Measurements from ENCODE around the gene CCNDBP1.
A peak's percentile ranks its signal among the peaks of the same experiment; 100 is the strongest.
"Not testable (repeated sequence)": the region's sequence is repeated elsewhere in the genome, so short reads cannot be mapped to it uniquely, and the experiment has no call there.

CCNDBP1 gene

GRCh38 chr15:43193710-43194109 is 8.5 kb downstream of the CCNDBP1 start:
- no peak for DNase-seq (ENCODE audit: low read depth, low spot score)

GRCh38 chr15:43194795-43195194 is 9.6 kb downstream of the CCNDBP1 start:
- DNase-seq (ENCODE audit: low read depth, low spot score): no peak

GRCh38 chr15:43196760-43197548 is 11.8 kb downstream of the CCNDBP1 start:
- no peak for DNase-seq (ENCODE audit: low read depth, low spot score)

GRCh38 chr15:43197773-43198172 is 12.6 kb downstream of the CCNDBP1 start:
- not testable (repeated sequence) for DNase-seq (ENCODE audit: low read depth, low spot score)

GRCh38 chr15:43198556-43198955 is 13.4 kb downstream of the CCNDBP1 start:
- DNase-seq (ENCODE audit: low read depth, low spot score): not testable (repeated sequence)

GRCh38 chr15:43198992-43199391 is 13.8 kb downstream of the CCNDBP1 start:
- DNase-seq (ENCODE audit: low read depth, low spot score): no peak

- no peak for DNase-seq (ENCODE audit: low read depth, low spot score)
Measured at GRCh38 chr15:43199945-43200488, 14.8 kb downstream of the CCNDBP1 start.

GRCh38 chr15:43204016-43204901 is 19.1 kb downstream of the CCNDBP1 start:
- peak; percentile 13 for DNase-seq (ENCODE audit: low read depth, low spot score)

GRCh38 chr15:43206054-43206453 is 20.9 kb downstream of the CCNDBP1 start:
- no peak for DNase-seq (ENCODE audit: low read depth, low spot score)

GRCh38 chr15:43207024-43207423 is 21.8 kb downstream of the CCNDBP1 start:
- no peak for DNase-seq (ENCODE audit: low read depth, low spot score)

GRCh38 chr15:43208052-43209002 is 23.1 kb downstream of the CCNDBP1 start:
- no peak for DNase-seq (ENCODE audit: low read depth, low spot score)

- no peak for DNase-seq (ENCODE audit: low read depth, low spot score)
Measured at GRCh38 chr15:43209059-43209824, 24.0 kb downstream of the CCNDBP1 start.

GRCh38 chr15:43210172-43210745 is 25.1 kb downstream of the CCNDBP1 start:
- DNase-seq (ENCODE audit: low read depth, low spot score): no peak

GRCh38 chr15:43210807-43211206 is 25.6 kb downstream of the CCNDBP1 start:
- no peak for DNase-seq (ENCODE audit: low read depth, low spot score)

GRCh38 chr15:43211224-43211735 is 26.1 kb downstream of the CCNDBP1 start:
- DNase-seq (ENCODE audit: low read depth, low spot score): no peak

GRCh38 chr15:43212299-43212698 is 27.1 kb downstream of the CCNDBP1 start:
- DNase-seq (ENCODE audit: low read depth, low spot score): no peak

- no peak for DNase-seq (ENCODE audit: low read depth, low spot score)
Measured at GRCh38 chr15:43212951-43213350, 27.7 kb downstream of the CCNDBP1 start.

GRCh38 chr15:43213466-43213865 is 28.3 kb downstream of the CCNDBP1 start:
- no peak for DNase-seq (ENCODE audit: low read depth, low spot score)

- DNase-seq (ENCODE audit: low read depth, low spot score): no peak
Measured at GRCh38 chr15:43214169-43214568, 29.0 kb downstream of the CCNDBP1 start.
